Stimulated activated CD8-positive, alpha-beta memory T cell treated with anti-CD3 and anti-CD28 coated beads, Interleukin-15, amount 100 ng/mL, for 48 hours (primary cell): Measurements from ENCODE around the gene KCNA10.

Source experiments
- DNase-seq, 2 donors: peaks; one replicate each; pipeline ENCODE4 v3.0.0-alpha.2; 2020; ENCODE audit warnings: low read depth in 2 of 2

The KCNA10 gene

DNA sequence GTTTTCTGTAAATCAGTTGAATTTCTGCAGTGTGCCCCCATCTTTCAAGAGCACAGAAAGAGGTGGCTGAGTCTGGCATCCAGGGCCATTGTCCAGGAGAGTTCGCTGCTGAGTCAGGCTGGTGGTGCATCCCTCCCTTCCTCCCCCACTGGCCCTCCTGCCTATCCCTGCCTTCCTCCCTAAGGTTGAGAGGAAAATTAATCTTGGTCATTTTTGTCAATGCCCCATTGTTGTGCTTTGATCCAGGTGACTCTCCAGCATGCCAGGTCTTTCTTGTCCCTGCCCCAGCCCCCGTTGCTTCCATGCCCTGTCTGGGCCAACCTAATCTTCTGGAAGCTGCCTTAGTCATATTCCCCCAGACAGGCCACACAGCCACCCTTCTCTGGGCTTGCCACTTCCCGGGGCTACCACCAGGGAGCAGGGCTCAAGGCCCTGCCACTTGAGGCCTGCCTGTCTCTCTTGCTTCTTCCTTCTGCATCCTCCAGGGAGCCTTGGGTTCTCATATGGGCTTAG, 41.5 kb downstream of the KCNA10 start:
- DNase-seq, result no peak

DNA sequence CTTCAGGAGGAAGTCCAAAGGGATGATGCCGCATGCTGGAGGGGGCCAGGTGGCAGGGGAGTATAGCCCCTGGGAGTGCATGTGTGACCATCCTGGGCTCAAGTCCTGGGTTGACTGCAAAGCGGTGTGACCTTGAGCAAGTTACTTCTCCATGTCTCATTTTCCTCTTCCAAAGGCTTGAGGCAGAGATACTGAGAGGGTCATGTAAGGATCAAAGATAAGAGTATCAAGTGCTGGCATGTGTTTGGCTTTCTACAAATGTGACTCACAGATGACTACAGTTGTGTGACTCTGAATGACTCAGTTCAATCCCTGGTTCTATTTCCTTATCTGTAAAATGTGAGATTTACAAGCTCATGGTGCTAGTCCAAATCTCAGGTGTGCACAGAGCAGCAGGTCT, 41.9 kb downstream of the KCNA10 start:
- no peak for DNase-seq

DNA sequence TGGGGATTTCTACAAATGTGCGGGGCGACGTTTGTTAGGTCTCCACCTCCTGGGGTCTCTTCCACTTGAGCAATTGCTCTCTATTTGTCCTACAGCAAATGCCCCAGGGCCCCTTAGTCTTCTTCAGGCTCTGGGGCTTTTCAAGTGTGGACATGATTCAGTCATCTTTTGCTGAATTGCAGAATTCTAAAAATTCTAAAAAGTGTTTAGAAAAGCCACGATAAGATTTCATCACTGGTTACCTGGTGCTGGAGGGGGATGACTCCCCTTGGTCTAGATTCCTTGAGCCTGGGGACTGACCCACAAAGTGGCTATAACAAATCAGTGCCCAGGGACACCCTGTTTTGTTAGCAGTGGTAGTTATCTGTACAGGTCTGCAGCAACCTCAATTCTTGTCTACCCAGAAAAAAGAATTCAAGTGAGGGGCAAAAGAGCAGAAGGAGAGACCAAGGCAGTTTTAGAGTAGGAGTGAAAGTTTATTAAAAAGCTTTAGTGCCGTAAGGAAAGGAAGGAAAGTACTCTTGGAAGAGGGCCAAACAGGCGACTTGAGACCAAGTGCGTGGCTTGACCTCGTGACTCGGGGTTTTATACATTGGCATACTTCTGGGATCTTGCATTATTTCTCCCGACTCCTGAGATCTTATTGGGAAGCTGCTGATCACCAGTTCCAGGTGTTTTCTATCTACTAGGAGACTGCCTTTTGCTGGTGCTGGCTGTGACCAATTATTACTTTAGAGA, 42.8 kb downstream of the KCNA10 start:
- no peak for DNase-seq

DNA sequence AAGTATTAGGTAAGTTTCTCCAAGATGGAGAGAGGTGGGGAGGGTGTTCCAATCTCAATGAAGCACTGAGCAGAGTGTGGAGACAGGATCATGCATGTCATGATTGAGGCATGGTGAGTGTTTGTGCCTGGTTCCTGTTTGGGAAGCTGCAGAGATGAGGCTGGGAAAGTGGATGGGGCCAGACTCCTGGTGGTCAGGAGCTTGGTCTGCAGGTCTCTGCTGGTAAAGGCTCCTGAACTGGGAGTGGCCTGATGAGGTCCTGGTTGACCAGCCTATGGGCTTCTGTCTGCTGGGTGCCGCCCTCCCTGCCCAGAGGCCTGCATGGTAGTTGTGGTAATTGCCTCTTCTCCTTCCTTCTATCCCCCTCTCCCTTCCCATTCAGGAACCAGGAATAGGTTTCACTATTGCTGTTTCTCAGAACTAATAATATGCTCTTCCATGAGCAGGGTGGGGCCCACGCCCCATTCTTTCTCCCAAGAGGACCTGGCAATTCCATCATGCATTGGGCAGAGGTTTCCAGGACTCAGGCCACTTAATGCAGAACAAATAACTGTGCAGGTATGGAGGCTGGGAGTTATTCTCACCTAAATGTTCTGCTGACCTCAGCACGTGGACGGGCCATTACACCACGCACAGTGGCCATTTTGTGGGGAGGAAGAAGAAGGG, 43.5 kb downstream of the KCNA10 start:
- no peak for DNase-seq

DNA sequence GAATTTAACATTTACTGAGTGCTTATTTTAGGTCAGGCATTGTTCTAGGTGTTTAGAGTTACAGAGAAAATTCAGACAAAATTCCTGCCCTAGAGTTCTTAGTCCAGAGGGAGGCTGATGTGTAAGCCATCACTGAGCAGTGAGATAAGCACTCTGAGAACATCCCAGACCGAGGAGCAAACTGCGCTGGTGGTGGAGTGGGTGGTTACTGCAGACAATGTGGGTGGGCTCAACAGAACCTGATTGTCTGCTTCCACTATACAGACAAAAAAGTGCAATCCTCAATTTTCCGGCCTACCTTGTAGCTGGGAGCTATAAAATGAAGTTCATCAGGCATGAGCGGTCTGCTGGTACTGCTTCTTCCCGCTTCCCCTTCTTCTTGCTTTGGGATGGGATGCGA, 44.5 kb downstream of the KCNA10 start:
- DNase-seq, result no peak

DNA sequence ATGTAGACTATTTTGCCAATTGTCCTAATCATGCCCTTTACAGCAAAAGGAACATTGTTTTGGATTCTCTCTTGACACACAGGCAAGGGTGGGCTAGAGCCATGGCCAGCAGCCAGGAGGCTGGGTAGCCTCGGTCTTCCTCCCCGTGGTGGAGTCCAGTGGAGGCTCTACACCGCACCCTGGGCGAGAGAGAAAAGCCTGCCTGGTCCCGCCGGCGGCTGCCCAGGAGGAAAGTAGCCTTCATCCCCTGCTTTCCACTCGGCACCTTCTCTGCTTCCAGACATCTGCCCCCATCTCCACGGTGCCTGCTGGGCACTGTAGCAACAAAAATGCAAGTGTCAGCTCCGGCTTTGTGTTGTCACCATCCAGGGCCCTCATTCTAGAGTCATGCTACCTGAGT, 46.4 kb downstream of the KCNA10 start:
- no peak for DNase-seq

DNA sequence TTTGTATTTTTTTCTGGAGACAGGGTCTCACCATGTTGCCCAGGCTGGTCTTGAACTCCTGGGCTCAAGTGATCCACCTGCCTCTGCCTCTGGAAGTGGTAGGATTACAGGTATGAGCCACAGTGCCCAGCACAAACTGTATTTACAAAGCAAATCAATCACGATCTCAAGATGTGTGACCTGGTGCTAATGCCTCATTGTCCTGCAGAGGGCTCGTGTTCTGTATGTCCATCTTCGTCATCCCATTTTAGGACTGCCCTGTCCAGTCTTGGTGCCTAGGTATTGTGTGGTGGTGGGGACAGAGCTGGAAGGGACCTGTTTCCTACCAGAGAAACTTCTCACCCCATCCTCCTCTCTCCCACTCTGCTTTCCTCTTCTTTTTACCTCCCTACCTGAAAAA, 47.8 kb downstream of the KCNA10 start:
- no peak for DNase-seq
